SIG-M5 treated with dmso at 0.1 percent for 504 hours (cell line): Measurements from ENCODE around the gene PLEKHA1.

Experiments used
- DNase-seq: peaks from one replicate; lab custom pipeline; 2025; ENCODE audit not compliant: unreplicated experiment; lab: John Stamatoyannopoulos, UW

The PLEKHA1 gene

GRCh38 chr10:122475591-122476332, 101.3 kb downstream of the PLEKHA1 start:
- no peak for DNase-seq

GRCh38 chr10:122476333-122476695, 101.8 kb downstream of the PLEKHA1 start:
- no peak for DNase-seq

GRCh38 chr10:122477436-122477835, 102.9 kb downstream of the PLEKHA1 start:
- DNase-seq = no peak

GRCh38 chr10:122478971-122479370, 104.5 kb downstream of the PLEKHA1 start:
- DNase-seq = no peak

- no peak for DNase-seq
Measured at GRCh38 chr10:122480146-122480833, 105.8 kb downstream of the PLEKHA1 start.

GRCh38 chr10:122481296-122482056, 107.0 kb downstream of the PLEKHA1 start:
- DNase-seq = no peak
